Testis (tissue), 3 donors: ENCODE data around the gene FASTKD3. TPM values are rescaled to one million over a fixed set of nuclear protein-coding genes. Genes with fewer than 3 reads are reported as not detected.
A peak's percentile ranks its signal among the peaks of the same experiment; 100 is the strongest.

ENCODE experiments used
- DNase-seq: peaks from one replicate; pipeline ENCODE4 v3.0.0-alpha.2; 2019
- H3K27ac ChIP-seq, 2 donors: fragments of 200-600 bp; sonication (generic); one replicate each; pipeline ENCODE4 v1.5.1; 2019
- H3K27me3 ChIP-seq: fragments of 200-600 bp; sonication (generic); one replicate; pipeline ENCODE4 v1.5.1; 2019
- H3K36me3 ChIP-seq: fragments of 200-600 bp; sonication (generic); one replicate; pipeline ENCODE4 v1.5.1; 2017; ENCODE audit warnings: low read depth; ENCODE audit errors: missing control alignments
- H3K4me1 ChIP-seq: fragments of 200-600 bp; sonication (generic); one replicate; pipeline ENCODE4 v1.5.1; 2019
- H3K4me3 ChIP-seq, 2 donors: fragments of 200-600 bp; sonication (generic); one replicate each; pipeline ENCODE4 v1.5.1; 2017 to 2019
- H3K9me3 ChIP-seq: fragments of 200-600 bp; sonication (generic); one replicate; pipeline ENCODE4 v1.5.1; 2017
- POLR2A ChIP-seq: fragments of 450-650 bp; IDR thresholded peaks from one replicate; pipeline ENCODE4 v1.6.1; 2017; ENCODE audit warnings: antibody characterized with exemption, mild to moderate bottlenecking, moderate library complexity
- WGBS, 2 donors: methylation state at CpG; one replicate each; pipeline ENCODE4 v1.1.5; 2018; 5-methylcytosine and 5-hydroxymethylcytosine counted together
- intact Hi-C: fragments of 100-400 bp; cut with DNase I; formaldehyde crosslinking; loops from one replicate; pipeline ENCODE4 v1.15.1; 2023; ENCODE audit warnings: low total_unique reads
- polyA plus RNA-seq: library from polyadenylated mRNA; stranded (reverse); fragments of 350-450 nt; fragmentation: Illumina TruSeq; extraction: RNeasy Lipid Tissue Mini Kit (QIAGEN cat#74804); gene quantifications from one replicate; pipeline ENCODE4 v1.2.3, GENCODE V29; 2014; ENCODE audit warnings: low read depth, low replicate concordance; ENCODE audit not compliant: insufficient read depth
- total RNA-seq, 2 donors: library from RNA; depleted of rRNA; stranded (reverse); fragments of >200 nt; gene quantifications; one replicate each; pipeline ENCODE4 v1.2.3, GENCODE V29; 2016
- TF ChIP-seq, protein P1 (sequence below), 3 experiments: fragments of 450-650 bp in 2 of 3; fragments of 200-600 bp in 1 of 3; sonication (generic) in 1 of 3; IDR thresholded peaks; one replicate each; pipeline ENCODE4 v1.5.1; 2016 to 2019; ENCODE audit warnings: antibody characterized with exemption in 3 of 3, mild to moderate bottlenecking in 2 of 3, moderate library complexity in 1 of 3

FASTKD3 gene
- total and polyA plus RNA-seq, 3 donors from 2014 or later: 8.0 to 11.7 (median 11.7) TPM

DNA sequence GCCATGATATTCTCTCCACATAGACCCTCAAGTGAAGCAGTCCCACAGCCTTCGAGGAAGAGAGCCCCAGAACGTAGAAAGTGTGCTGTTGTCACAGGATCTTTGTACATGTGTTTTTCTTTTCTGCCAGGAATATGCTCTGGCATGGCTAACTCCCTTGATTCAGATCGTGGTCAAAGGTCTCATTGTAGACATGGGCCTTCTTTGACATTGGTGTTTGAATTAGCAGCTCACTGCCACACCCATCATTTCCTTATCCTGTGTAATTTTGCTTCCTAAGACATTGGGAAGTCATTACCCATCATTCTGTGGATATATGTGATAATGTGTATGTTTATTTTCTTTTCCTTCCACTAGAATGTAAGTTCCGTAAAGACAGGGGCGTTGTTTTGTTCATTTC lies 25.6 kb upstream of the FASTKD3 start:
- Histone ChIP-seq H3K9me3 (no peaks in the 10 kb centered on the region), H3K4me1 (no peaks in the 10 kb centered on the region), H3K36me3 (no peaks in the 10 kb centered on the region), H3K4me3 (no peak overlapping the region), H3K27me3 (no peaks in the 10 kb centered on the region), H3K27ac (no peak overlapping the region)
- intact Hi-C loops: no loop called here
- WGBS, 2 donors: 88 to 95% methylated on average over 5 of the region's 5 CpGs
- no peak for DNase-seq
- TF ChIP-seq, protein P1, sequence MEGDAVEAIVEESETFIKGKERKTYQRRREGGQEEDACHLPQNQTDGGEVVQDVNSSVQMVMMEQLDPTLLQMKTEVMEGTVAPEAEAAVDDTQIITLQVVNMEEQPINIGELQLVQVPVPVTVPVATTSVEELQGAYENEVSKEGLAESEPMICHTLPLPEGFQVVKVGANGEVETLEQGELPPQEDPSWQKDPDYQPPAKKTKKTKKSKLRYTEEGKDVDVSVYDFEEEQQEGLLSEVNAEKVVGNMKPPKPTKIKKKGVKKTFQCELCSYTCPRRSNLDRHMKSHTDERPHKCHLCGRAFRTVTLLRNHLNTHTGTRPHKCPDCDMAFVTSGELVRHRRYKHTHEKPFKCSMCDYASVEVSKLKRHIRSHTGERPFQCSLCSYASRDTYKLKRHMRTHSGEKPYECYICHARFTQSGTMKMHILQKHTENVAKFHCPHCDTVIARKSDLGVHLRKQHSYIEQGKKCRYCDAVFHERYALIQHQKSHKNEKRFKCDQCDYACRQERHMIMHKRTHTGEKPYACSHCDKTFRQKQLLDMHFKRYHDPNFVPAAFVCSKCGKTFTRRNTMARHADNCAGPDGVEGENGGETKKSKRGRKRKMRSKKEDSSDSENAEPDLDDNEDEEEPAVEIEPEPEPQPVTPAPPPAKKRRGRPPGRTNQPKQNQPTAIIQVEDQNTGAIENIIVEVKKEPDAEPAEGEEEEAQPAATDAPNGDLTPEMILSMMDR (IDR thresholded peaks at IDR 0.05): no peak

GRCh38 chr5:7888901-7889300 lies 20.1 kb upstream of the FASTKD3 start:
- 95 to 96% methylated on average over 9 of the region's 9 CpGs for WGBS, 2 donors
- Histone ChIP-seq H3K4me1 (no peaks in the 10 kb centered on the region), H3K4me3 (no peak overlapping the region), H3K27me3 (no peaks in the 10 kb centered on the region), H3K27ac (no peak overlapping the region), H3K36me3 (no peaks in the 10 kb centered on the region), H3K9me3 (no peaks in the 10 kb centered on the region)
- intact Hi-C loops: no loop called here
- no peak for DNase-seq
- TF ChIP-seq POLR2A: no peak
- TF ChIP-seq, protein P1 (IDR thresholded peaks at IDR 0.05): no peak

GRCh38 chr5:7886849-7887475 lies 18.1 kb upstream of the FASTKD3 start:
- 71 to 74% methylated on average over 7 of the region's 7 CpGs for WGBS, 2 donors
- TF ChIP-seq, protein P1 (IDR thresholded peaks at IDR 0.05): peak; percentile 27 to 56 (median 30)
- no peak for TF ChIP-seq POLR2A
- no peaks in the 10 kb centered on the region for H3K27me3 ChIP-seq
- H3K4me3 ChIP-seq: no peak overlapping the region
- H3K4me1 ChIP-seq: no peaks in the 10 kb centered on the region
- H3K27ac ChIP-seq: no peak overlapping the region
- intact Hi-C loops: no loop called here
- H3K9me3 ChIP-seq: no peaks in the 10 kb centered on the region
- no peak for DNase-seq
- no peaks in the 10 kb centered on the region for H3K36me3 ChIP-seq

DNA sequence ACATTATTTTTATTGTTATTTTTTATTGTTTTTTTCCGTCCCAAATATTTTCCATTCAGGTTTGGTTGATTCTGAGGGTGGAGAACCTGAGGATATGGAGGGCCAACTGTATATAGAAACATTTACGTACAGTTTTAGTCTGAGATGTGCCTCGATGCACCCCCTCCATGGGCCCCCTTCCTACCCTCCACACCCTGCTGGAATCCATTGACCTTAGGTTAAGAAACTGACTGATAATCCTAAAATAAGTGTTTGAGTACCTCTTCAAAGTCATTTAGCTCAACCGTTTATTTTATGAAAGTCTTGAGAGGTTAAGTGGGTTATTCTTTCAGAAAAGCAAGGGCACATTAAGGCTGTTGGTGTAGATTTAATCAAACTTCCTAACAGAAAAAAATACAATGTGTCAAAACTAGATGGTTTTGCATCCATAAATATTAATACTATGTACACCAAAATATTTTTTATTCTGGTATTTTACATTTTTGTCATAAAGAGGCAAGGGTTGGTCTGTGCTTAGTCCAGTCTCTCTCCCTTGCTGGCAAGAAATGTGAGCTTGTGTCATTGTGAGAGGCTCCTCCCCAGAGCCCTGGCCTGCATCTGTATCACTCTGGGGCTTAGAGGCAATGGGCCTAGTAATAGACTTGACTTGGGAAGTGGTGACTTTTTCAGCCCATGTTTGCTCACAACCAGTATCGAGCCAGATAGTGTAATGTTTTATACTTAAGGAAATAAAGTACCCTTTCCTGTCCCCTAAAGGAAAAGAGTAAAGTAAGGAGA lies 15.8 kb upstream of the FASTKD3 start:
- no peak overlapping the region for H3K27ac ChIP-seq
- H3K9me3 ChIP-seq: no peaks in the 10 kb centered on the region
- H3K36me3 ChIP-seq: no peaks in the 10 kb centered on the region
- TF ChIP-seq, protein P1 (IDR thresholded peaks at IDR 0.05): no peak
- TF ChIP-seq POLR2A: no peak
- H3K27me3 ChIP-seq: no peaks in the 10 kb centered on the region
- H3K4me1 ChIP-seq: no peaks in the 10 kb centered on the region
- intact Hi-C loops: no loop called here
- H3K4me3 ChIP-seq: no peak overlapping the region
- no peak for DNase-seq
- 70 to 72% methylated on average over 5 of the region's 5 CpGs for WGBS, 2 donors
